NCI-H2107 treated with DMSO at 0.1 percent for 48 hours (cell line): ENCODE results near the gene SLC8A1.

Experiments used
- DNase-seq: peaks from one replicate; lab custom pipeline; 2025; ENCODE audit not compliant: unreplicated experiment; lab: John Stamatoyannopoulos, UW

Gene SLC8A1

DNA sequence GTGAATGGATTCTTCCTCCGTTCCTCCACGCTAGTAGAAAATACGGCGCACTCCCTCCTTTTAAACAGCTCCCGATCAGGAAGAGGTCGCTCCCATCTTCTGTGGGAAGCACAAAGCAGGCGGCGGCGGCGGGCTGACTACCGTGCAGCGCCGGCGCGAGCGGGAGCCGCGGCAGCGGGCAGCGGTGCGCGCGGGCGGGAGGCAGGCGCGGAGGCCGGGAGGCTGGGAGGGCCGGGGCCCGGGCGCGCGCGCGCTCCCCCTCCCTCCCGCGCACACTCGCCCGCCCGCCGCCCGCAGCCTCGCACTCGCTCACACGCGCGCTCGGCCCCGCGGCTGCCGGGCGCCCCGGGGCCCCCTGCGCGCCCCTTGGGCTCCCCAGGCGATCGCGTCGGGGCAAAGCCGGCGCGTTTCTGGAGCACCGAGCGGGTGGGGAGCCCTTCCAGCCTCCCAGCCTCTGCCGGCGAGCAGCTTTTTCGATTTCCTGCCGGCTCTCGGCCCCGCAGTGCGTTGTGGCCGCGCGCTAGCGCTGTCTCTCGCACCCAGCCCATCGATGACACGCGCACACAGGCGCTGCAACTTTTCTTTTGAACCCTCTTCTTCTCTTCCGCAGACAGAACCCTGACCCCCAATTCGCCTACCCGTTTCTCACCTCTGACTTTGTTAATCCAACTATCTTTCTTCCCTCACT lies at the start of gene SLC8A1:
Gene SLC8A1 (minus strand): TSS at position 173 of the 688 bp plus-strand sequence.
- no peak for DNase-seq

DNA sequence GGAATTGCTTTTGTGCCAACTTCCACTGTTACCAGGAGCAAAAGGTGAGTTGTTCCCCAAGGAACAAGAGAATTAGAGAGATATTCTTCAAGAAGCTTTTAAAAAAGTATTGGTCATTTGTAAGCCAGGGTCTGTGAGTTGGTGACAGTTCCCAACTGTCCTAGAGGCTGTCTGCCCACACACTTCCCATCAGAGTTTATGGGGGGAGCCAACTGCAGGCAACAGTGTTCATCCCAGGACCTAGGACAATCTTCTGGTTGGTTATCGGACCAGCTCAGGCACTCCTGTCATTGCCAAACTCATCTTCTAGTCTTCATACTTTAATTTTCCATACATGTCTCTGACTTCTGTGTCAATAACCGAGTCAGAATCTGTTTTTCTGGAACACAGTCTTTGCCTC lies 47.5 kb upstream of the SLC8A1 start:
- no peak for DNase-seq

DNA sequence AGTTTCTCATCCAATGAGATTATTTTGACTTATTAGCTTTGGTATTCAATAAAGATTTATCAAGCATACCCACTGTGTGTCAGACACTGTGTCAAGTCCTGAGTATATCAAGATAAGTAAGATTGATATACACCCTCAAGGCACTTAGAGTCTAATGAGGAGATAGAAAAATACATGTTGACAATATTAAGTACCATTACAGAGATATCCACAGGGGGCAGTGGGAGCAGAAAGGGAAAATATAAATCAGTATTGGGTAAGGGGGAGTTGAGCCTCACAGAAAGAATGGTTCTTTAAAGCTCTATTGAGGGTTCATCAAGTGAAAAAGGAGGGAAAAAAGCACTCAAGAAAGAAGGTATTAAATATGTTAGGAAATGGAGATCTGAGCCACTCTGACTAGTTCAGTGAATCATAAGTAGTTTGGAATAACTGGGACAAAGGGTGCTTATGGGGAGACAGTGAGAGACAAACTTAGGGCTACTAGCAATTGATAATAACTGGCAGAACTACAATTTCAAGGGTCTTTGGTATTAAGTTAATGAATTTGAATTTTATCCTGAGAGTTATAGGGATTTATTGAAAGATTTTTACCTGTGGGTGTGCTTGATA lies 45.5 kb upstream of the SLC8A1 start:
- DNase-seq: no peak

DNA sequence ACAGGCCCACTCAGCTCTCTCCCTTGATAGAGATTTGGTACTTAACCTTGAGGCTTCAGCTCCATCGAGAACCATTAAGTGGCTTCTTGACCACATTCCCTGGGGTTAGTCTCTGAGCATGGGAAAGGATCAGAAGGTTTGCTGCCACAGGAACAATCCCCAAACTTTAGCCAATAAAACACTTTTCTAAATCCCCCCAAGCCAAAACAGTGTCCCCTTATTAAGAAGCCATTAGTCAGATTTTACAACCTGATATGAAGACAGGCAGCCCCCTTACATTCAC lies 37.7 kb upstream of the SLC8A1 start:
- DNase-seq: no peak

DNA sequence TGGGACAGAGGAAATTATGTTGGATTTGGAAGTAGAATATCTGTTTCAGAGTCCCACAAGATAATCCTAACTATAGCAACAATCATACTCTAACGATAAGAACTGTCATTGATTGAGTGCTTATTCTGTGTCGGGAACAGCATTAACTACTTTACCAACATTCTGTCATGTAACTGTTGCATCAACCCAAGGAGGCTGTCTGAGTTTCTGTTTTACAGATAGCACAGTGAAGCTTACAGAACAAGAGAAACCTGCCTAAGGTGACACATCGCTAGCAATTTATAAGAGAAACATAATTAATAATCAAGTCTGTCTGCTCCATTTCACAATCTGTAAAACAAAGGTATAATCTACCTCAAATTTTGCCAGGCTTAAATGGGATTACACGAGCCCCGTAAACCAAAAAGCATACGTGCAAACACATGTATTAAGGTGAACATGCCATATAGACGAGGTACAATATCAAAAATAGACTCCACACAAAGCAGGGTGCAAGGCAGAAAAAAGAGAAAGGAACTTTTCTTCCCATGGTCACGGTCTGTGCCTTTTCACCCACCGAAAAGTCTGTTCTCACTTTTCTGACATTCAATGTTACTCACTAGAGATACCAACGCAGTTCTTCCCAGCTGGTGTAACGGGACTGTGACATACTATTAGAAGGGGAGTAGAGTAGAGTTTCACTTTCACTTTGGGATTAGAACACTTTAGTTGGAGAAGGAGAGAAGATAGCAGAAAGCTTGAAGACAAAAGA lies 37.2 kb upstream of the SLC8A1 start:
- no peak for DNase-seq

DNA sequence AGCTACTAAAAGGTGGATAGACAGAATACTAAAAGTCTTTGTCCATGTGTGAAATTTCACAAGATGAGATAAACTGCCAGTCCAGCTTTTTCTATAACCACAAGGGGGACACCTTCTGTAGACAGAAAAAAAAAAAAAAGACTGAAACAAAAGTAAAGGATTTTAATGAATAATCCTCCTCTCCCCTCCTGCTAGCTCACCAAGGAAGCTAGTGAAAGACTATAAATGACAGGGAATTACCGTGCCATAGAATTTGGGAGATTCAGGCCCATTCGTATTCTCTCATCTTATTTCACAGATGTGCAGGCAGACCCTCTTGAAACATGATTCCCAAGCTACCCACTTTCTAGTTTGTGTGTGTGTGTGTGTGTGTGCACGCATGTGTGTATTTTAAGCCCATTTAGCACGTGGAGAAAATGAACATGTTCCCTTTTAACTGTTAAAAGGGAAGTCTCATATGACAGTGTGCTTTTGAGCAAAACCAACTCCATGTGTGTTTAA lies 36.3 kb upstream of the SLC8A1 start:
- DNase-seq: no peak

DNA sequence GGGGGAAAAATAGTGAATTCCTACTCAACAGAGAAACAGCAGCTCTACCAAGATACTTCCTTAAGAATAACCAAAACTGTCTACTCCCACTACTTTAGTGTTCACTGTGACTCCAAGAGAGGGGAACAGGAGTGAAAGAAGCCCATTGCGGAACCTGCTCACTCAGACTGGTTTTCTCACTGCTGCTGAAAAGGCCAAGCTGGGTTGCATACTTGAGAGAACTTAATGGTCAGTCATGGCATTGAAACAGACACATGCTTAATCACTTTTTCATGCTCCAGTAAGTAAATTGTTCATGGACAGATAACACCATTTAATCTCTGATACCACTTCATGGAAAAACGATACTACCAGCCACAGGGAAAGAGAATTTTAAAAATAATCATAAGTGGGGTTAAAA lies 35.7 kb upstream of the SLC8A1 start:
- DNase-seq: no peak

DNA sequence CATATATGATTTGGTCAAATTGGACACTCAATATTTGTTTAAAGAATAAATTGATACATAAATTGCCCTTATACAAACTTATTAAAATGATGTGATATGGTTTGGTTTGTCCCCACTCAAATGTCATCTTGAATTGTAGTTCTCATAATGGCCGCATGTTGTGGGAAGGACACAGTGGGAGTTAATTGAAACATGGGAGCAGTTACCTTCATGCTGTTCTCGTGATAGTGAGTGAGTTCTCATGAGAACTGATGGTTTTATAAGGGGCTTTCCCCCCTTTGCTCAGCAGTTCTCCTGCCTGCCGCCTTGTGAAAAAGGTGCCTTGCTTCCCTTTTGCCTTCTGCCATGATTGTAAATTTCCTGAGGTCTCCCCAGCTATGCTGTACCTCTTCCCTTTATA lies 34.0 kb upstream of the SLC8A1 start:
- DNase-seq: no peak

DNA sequence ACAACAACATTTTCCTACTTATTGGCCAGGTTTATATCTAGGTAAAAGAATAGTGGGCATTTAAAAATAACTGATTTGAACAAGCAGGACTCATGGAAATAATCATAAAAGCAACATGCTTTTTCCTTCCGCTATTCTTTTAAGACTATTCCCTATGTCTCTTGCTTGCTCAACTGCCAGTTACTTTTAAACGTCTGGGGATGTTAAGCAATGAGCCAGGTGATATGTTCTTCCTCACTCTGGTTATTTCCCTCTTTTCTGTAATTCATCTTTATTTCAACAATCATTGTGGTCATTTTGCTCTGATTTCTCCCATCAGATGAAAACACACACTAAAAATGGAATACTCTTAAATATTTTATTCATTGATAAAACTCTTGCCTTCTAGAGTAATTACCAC lies 33.4 kb upstream of the SLC8A1 start:
- DNase-seq: no peak

DNA sequence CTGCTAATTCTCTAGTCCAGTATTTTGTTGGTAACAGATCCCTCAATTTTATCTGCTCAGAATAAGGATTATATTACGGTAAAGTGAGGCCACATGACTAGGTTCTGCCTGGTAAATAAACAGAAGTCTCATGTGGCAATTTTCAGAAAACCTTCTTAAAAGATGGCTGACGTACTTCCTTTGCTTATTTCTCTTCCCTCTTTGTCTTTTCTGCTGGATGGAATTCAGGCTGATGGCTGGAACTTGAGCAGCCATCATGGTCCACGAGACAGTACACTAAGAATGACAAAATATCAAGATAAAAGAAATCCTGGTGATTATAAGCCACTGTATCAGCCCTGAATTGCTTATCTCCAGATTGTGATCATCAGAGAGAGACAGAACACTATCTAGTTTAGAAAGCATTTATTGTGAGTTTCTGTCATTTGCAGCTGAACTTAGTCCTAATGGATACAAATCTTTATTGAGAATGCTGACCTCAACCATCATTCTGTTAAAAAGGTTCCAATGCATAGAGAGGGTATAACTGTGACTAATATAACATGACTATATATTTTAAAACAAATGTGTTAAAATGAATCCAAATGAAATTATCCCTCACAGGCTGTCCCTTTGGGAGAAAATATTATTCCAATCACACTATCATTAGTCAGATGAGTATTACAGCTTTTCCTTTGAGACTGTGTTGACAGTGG lies 31.8 kb upstream of the SLC8A1 start:
- no peak for DNase-seq

DNA sequence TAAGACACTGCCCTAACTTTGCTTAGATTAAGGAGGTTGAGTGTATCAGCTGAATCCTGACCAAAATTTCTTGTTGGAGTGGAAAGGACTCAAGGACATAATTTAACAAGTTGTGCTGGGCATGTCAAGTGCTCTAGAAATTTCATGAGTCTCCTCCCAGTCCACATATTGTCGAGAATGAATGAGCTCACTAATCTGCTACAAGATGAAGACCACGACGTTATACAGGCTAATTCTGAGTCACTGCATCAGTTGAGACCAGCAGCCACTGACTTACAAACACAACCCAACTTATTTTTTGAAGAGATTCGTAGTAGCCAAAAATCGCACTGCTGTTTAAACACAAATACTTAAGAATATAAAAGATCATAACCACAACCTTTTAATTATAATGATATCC lies 28.7 kb upstream of the SLC8A1 start:
- no peak for DNase-seq

DNA sequence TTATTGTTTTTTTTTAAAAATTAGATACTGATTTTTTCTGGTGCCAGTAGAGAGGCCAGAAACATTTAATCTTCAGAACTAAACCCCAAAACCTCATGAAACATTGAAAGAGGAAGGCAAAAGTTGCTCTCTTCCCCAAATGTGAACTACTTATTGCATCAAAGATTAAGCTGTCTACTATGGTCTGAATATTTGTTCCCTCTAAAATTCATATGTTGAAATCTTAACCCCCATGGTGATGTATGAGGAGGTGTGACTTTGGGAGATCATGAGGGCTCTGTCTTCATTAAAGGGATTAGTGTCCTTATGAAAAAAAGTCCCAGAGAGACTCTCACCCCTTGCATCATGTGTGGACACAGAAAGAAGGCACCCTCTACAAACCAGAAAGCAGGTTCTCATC lies 28.2 kb upstream of the SLC8A1 start:
- no peak for DNase-seq

DNA sequence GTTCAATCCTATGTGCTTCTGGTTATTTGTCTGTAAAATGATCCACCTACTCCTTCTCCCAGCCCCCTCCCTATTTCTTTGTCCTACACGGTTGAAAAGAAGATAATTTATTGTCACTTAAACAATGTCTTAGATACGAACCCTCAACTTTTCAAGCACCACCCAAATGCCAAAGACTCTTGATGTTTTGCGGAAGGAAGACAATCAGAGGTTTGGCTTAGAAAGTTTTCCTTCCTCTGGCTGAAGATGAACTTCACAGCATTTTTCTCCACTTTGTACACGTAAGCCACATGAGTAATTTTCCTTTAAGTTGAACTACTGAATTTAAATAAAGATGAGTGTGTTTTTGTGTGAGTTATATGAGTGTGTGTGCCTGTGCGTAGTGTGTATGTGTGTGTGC lies 25.5 kb upstream of the SLC8A1 start:
- DNase-seq: no peak

DNA sequence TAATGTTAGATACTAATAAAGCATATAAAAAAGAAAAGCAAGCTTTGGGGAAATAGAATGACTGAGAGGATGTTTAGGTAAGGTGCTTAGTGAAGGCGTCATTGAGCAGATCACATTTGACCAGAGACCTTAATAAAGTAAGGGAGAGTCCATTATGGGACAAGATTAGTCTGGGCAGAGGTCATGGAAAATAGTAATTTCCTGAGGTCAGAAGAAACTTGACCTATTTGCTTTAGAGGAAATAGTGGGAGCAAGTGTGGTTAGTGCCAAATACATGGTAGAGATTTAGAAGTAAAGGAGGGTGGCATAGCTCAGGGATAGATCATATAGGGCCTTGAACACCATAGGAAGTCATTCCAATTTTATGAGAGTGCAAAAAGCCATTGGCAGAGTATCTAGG lies 24.5 kb upstream of the SLC8A1 start:
- no peak for DNase-seq

DNA sequence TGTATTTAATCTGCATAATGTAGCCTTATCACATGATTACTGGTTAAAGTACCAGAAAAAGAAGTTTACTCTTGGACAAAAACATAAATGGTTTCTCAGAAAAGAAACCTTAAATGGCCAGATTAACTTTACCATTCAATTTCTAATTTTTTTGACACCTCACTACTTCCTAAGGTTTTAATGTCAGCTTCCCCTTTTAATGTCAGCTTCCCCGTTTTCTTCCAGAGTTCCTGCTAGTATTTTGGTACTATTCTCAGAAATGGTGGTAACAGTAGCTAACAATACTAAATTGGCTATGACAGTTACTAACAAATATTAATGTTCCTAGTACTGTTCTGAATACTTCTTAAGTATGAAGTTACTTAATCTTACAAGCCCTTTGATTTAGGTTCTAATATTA lies 22.4 kb upstream of the SLC8A1 start:
- no peak for DNase-seq

DNA sequence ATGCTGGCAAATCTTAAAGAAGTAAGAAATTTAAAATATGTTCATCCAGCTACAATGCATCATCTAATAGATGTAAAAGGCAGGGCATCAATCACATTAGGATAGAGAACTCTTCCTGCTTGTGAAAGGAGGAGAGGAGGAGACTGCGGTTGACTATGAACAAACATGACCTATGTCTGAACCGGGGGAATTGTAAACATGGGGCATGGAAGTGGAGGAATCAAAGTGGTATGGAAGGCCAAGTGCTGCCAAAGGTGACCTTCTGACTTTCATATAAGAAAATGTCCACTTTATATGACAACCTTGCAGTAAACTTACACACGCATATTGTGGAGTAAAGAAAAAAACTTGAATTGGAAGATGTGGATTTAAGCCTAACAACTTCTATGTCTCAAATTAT lies 20.0 kb upstream of the SLC8A1 start:
- DNase-seq: no peak

DNA sequence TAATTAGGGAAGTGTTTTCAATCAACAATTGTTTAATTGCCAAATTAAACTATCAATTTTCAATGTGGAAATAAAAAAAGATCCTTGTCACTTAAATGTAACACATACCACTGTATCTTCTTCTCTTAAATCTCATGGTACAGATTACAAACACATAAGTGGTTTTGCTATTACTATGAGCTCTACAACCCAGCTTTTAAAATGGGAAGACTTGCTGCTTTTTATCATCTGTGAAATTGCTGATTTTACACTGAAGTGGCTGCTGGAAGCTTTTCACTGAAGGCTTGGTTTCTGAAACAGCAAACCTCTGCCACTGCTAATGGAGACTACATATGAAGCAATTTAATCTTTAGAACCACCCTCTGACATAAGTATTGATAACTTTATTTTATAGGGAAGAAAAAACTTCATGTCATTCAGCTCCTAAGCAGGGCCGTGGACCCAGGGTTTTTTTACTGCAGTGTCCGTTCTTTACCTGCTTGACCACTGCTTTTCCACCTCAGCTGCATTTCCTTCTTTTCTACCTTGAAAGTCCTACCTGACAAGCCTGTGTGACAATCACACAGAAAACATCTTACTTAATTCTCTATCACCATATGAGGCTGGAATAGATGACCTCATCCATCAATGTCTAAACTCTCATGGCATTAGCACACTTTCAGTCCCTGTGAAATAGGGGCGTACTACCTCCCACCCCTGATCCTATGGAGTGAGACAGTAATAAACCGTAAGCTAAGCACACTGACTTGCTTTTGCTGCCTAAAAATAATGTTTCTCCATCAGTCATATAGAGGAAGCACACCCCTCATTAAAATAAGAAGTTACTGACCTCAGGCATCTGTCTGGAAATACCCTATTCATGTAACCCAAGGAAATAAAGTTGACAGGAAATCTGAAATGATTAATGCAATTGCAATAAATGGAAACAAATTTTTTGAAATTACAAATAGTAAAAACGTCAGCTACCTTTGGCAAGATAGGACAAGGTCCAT lies 19.2 kb upstream of the SLC8A1 start:
- DNase-seq: no peak

DNA sequence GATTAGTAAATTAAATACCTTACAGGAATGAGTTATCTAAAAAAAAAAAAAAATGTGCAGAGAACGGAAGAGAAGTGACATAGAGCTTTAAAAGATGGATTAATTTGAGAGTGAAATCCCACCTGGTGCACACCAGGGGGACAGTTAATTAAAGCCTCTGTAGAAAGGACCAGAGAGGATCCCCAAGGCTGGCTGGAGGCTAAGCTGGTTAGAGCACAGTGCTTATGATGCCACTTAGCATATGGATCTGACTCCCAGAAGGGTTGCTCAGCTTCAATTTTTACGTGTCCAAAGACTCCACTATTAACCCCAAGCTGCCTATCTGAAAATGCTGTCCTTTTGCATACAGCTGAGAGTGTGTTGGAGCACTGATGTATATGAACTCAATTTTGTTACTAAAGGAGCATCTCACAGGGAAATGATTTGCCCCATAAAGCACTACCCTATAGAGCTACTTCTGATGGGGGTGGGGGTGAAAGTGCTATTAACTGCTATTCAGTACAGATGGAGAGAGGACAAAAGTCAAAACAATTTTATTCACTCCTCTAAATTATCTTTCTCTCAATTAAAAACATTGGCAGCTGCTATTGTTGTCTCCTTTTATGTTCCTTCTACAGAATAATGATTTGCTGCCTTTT lies 15.2 kb upstream of the SLC8A1 start:
- no peak for DNase-seq

DNA sequence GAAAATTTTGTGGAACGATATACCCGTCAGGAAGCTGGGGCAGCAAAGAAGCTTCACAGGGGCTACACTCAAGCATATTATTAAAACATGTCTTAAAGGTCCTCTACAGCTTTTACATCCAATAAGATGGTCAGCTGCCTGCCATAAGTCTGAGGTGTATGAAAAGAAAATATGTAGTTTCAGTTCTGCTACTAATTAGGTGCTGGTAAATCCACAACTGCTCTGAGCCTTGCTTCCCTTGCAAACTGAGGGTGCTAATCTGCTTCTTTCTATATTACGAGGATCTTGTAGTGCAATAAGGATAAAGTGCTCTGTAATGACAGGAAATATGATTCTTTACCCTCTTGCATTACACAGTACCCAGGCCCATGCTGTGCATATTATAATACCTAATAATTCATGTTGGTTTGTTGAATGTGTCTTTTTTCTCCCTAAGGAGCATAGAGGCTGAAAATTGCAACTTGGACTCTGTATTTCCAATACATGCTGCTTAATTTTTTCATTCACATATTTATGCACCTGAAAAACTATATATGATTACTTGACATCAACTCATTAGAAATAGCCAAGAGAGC lies 14.5 kb upstream of the SLC8A1 start:
- no peak for DNase-seq

DNA sequence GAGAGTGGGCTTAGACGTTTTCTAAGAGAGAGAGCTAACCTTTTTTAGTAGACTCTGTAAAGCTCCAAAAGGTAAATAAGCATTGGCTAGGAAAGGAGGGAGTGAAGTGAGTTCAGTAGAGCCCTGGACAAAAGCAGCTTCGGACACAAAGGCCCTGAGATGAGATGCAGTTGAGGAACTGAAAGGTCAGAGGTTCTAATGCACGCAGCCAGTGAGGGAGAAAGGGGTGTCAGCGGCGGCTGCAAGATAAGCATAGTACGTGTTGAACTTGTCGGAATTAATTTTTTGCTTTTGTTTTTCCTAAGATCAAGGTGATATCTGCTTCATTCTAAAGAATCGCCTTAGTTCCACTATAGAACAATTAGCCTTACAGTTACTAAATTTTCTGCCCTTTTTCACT lies 11.2 kb upstream of the SLC8A1 start:
- DNase-seq: no peak
